C4-2B (cell line): ENCODE measurements around the gene CPNE7.

Source experiments
- H3K27ac ChIP-seq: fragments of 450-650 bp; 2 replicates; pipeline ENCODE4 v1.5.1; 2017
- CTCF ChIP-seq: fragments of 450-650 bp; conservative IDR thresholded peaks from 2 replicates; pipeline ENCODE4 v1.5.1; 2017; ENCODE audit warnings: mild to moderate bottlenecking
- ZFX ChIP-seq: fragments of 450-650 bp; IDR thresholded peaks from 2 replicates; pipeline ENCODE4 v1.6.1; 2017

The CPNE7 gene

GRCh38 chr16:89598199-89598598 lies 22.6 kb downstream of the CPNE7 start:
- TF ChIP-seq ZFX (no peak), CTCF (no peak)
- no peak overlapping the region for H3K27ac ChIP-seq

GRCh38 chr16:89599451-89599858 lies 23.9 kb downstream of the CPNE7 start:
- H3K27ac ChIP-seq: no peak overlapping the region
- TF ChIP-seq ZFX: no peak
- TF ChIP-seq CTCF: no peak; the same call in 1 of the 2 replicates

- no peak overlapping the region for H3K27ac ChIP-seq
- TF ChIP-seq CTCF (no peak), ZFX (no peak)
Measured at GRCh38 chr16:89599902-89600301, 24.3 kb downstream of the CPNE7 start.

- TF ChIP-seq CTCF (no peak), ZFX (no peak)
- H3K27ac ChIP-seq: no peak overlapping the region; the same call in 1 of the 2 replicates
Measured at GRCh38 chr16:89600427-89600826, 24.9 kb downstream of the CPNE7 start.

GRCh38 chr16:89600956-89601355 lies 25.4 kb downstream of the CPNE7 start:
- TF ChIP-seq ZFX: no peak
- no peak for TF ChIP-seq CTCF
- H3K27ac ChIP-seq: no peak overlapping the region

GRCh38 chr16:89601906-89602272 lies 26.3 kb downstream of the CPNE7 start:
- no peak for TF ChIP-seq CTCF
- TF ChIP-seq ZFX: no peak
- no peak overlapping the region for H3K27ac ChIP-seq

GRCh38 chr16:89602273-89602951 lies 26.9 kb downstream of the CPNE7 start:
- no peak overlapping the region for H3K27ac ChIP-seq
- TF ChIP-seq ZFX: no peak

GRCh38 chr16:89602952-89603590 lies 27.5 kb downstream of the CPNE7 start:
- TF ChIP-seq CTCF (no peak), ZFX (no peak)
- no peak overlapping the region for H3K27ac ChIP-seq
